Activated CD4-positive, alpha-beta T cell treated with anti-CD3 and anti-CD28 coated beads for 1 hour (primary cell): ENCODE measurements around the gene VEGFA.

ENCODE experiments used
- DNase-seq: peaks from one replicate; pipeline ENCODE4 v3.0.0-alpha.2; 2020

VEGFA gene

DNA sequence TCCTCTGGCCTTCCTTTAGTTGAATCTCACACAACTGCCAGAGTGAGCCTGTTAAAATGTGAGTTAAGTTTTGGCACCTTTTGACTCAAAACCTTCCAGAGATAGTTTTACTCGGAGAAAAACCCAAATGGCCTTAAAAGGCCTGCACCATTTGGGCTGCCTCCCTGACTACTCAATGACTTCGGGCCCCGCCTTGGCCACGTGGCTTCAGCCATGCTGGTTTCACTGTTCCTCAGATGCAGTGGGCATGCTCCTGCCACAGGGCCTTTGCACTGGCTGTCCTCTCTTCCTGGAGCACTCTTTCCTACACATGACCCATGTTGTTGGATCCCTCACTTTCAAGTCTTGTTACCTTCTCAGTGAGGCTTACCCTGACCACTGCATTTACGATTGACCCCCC is 18.3 kb downstream of the VEGFA start:
- DNase-seq = no peak

DNA sequence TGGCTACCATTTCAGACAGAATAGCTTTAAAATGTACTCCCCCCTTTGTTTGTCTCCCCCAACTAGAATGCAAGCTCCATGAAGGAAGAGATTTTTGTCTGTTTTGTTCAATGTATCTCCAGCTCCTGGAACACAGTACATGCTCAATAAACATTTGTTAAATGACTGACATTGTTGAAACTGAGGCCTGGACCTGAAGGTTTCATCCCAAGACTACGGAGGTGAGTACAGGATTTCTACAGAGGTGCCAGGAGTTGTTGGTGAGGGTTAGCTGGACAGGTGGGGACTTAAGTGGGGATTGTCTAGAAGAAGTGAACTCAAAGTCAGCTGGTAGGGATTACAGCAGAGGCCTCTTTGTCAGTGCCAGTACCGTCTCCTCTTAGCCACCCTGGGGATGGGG is 19.4 kb downstream of the VEGFA start:
- DNase-seq = no peak

DNA sequence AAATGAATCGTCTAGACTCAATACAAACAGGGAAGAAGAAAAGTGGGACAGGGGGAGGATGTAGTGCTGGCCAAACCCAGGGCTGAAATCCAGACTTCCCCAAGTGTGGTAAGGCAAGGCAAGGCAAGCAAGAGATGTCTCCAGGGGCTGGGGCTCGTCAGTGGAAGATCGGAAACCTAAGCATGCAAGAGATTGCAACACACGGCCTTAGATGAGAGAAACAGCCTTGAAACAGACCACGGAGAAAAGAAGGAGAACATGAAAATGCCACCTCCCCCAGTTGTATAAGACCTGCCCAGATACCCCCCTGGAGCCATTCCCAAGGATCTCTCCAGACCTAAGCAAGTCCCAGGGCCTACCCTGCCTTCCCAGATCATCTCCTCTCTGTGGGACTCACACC is 20.0 kb downstream of the VEGFA start:
- no peak for DNase-seq

DNA sequence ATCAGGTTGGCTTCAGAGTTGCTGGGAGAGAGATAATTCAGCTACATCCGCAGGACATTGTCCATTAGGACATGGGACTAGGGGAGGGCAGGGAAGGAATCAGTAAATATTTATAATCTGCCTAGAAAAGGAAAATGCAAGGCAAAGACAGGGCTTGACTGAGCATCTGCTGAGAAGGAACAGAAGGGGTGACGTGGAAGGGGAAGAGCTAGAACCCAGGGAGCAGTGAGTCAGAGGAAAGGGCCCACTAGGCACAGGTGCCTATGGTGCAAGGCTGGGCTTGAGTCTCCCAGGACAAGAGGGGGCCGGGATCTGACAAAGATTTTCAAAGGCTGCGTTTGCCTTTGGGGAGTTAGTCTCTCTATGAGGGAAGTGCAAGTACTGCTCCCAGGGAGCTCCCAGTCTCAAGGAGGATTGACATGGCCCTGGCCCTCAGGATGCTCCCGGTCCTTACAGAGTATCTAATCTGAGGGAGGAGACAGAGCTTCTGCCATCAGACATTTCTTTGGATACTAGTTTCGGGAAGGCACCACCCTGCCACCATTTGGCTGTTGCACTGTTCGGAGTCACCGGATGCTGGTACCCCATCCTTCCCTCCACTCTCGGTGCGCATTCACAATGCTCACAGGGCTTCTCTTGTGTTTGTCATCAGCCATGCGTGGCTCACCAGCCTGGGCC is 21.9 kb downstream of the VEGFA start:
- no peak for DNase-seq

DNA sequence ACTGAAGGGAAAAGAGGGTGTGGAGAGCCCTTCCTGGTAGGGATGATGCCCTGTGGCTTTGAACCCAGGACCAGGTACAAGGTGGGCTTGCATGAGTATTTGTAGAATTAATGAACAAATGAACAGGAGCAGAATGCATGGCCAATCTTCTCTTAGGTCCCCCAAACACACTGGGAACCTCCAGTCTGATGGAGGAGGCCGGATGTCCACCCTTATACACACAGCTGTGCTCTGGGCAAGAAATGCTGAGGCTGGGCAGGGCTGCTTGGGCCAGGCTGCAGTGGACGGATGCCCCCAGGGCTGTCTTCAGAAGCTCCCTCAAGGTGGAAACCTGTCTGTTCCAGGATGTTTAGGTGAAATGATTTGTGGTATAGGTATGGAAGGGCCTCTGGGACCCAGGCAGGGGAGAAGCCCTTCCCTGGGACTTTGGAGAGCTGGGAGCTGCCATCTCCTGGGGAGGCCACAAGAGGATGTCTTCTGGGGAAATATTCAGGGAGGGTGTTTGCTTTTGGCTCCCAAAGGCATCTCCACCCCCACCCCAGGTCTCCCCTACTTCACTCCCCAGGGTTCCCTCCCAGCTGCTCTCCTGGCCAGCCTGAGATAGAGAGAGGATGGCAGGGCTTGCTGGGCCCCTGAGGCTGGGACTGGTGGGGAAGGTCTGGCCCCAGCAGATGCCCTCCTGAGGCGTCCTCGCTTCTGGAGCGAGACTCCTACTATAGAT is 23.3 kb downstream of the VEGFA start:
- no peak for DNase-seq

DNA sequence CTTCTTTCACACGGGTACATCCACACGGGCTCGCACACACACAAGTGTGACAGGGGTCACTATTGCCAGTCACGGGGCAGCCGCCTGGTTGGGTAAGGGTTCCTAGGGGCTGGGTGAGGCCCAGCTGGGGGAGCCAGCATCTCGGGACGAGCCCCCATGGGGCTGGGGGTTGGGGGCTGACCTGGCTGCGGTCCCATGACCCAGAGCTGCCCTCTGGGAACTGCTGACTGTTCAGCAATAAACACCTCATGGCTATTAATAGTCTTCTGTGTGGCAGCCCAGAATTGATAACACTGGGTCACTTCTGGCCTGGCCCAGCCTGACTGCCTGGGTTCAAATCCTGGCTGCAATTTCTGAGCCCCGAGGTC is 23.8 kb downstream of the VEGFA start:
- no peak for DNase-seq

DNA sequence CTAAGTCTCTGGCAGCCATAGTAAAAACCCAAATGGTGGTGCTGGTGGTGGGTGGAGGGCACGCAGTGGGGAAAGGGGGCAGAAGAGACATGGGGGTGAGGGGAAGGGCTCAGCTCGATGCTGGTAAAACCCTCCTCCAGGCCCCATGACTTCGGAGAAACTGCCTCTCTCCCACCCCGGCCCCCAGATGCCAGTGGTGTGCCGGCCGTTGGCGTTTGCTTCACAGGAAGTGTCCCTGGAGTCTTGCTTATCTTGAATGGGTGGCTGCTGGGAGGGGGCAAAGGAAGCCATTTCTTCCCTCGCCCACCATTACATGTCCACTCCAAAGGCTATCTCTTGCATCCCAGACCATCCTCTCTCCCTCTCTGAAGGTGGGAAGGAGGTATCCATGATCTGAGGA is 25.4 kb downstream of the VEGFA start:
- no peak for DNase-seq

DNA sequence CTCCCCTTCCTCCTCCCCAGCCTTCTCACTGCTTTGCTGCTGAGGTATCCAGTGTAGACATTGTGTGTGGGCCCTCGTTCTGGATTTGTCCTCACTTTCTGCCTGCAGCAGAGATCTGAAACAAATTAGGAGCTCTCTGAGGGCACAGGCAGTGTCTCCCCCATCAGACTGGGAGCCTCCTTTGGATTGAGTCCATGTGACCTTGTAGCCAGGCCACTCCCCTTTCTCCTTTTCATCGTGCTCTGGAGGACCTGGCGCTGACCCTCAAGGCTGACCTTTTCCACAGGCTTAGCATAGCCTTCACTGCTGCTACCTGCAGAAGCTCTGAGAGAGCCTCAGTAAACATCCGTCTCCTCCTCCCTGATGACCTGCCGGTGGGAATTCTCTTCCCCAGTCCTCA is 26.2 kb downstream of the VEGFA start:
- DNase-seq = no peak

DNA sequence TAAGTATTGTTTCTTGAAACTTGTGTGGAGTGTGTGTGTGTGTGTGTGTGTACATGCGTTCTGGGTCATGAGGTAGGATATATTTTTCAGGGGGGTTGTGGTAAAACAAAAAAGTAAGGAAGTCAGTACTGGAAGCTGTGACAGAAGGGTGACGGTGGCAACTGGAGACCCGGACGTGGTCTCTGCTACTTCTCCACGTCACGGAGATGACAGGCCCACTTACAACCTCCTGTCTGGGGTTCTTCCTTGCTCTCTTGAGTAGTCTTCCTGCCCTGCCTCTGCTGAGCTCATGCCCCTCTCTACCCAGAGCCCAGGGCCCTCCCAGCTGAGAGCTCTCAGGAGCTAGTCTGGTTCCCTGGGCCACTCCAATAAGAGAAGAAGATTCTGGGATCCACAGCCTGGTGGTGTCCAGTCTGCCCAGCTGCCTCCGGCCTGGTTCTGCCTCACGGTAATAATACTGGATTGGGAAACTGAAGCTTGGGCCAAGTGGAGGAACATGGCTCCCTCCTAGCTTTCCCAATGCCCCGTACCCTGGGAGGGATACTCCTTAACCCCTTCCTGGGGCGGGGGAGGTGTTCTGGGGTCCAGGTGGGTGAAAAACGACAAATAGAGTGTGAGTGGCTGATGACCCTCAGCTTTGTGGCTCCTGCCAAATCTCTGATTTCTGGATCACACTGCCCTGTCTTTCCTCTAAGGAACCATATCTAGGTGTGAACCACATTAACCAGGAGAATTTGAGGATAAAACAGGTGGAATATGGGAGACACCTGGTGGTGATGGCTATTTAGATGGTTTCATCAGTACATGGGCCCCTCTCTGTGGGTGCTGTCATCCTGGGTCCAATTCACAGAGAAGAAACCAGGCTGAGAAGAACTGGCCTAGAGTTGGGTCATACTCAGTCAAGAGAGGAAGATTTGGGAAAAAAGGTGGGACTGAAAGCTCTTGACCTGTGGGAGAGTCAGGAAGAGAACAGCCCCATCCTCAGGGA is 27.2 kb downstream of the VEGFA start:
- DNase-seq = no peak

DNA sequence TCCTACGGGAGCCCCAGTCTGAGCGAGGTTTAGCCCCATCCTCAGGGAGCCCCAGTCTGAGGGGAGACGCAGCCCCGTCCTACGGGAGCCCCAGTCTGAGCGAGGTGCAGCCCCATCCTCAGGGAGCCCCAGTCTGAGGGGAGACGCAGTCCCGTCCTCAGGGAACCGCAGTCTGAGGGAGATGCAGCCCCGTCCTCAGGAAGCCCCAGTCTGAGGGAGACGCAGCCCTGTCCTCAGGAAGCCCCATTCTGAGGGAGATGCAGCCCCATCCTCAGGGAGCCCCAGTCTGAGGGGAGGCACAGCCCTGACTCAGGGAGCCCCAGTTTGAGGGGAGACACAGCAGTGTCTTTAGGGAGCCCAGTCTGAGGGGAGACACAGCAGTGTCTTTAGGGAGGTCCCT is 27.9 kb downstream of the VEGFA start:
- no peak for DNase-seq

DNA sequence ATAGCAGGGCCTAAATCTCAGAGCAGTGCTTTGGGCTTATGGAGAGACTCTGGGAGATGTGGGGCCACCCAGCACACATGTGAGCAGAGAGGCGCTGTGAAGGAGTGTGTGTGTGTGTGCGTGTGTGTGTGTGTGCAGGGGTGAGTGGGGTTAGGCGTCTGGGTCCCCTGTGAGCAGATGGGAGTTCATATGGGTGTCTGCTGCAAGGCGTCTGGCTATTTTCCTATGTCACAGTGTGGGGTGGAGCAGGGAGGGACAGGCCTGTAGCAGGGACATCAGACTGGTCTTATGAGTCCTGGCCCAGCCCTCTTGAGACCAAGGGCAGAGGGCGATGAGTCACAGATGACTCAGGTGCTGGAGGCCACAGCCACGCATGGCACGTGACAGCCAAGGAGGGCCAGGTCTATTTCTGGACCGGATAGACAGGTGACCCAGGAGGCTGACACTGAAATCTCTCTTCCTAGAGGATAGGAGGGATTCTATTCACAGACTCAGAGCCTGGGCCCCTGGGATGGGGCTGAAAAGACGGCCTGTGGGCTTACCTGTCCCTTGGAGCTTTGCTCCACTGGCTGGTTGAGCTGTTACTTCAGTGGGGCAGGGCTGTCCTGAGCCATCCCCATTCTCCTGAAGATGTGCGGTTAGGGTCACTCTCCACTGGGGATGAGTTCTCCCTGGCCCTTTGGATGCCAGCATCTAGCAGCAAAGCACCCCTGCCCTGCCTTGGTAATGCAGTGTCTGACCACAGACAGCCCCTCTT is 28.9 kb downstream of the VEGFA start:
- DNase-seq = no peak

DNA sequence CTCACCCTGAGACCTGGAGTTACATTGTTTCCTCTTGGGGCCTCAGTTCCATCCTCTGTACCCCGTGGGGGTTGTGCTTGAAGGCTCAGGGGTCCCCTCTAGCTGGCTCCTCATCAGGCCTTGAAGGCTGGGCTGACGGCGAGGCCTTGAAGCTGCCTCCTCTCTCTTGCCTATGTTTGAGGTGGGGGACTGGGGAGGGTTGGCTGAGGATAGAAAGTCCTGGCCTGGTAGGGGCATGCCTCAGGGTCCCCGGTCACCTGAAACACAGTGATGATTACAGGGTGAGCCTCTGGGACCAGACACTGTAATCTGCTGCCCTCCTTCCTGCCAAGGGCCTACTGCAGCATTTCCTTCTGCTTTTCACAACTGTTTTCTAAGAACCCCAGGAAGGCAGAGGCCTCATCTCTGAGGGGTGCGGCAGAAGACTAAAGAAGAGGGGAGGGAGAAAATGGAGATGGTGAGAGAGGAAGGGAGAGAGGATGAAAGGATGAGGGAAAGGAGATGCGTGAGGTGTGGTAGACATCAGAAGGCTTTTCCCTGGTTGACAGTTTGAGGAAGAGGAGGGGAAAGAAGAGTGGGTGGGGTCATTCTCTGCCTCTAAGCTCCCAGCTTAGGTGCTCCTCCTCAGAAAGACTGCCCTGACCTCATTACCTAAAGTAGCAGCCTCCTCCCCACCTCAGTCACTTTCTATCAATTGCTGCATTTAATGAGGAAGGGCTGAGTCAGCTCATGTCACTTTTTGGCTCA is 29.7 kb downstream of the VEGFA start:
- no peak for DNase-seq

DNA sequence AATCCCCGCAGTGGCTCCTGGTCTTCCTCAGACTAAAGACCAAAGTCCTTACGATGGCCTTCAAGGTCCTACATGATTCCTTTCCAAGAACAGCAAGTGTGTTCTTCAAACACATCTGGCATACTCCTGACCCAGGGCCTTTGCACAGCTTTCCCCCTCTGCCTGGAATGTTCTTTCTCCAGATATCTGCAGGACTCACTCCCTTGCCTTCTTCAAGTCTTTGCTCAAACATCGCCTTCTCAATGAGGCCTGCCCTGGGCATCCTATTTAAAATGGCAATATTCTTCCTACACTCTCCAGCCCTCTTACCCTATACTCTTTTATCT is 30.2 kb downstream of the VEGFA start:
- no peak for DNase-seq

DNA sequence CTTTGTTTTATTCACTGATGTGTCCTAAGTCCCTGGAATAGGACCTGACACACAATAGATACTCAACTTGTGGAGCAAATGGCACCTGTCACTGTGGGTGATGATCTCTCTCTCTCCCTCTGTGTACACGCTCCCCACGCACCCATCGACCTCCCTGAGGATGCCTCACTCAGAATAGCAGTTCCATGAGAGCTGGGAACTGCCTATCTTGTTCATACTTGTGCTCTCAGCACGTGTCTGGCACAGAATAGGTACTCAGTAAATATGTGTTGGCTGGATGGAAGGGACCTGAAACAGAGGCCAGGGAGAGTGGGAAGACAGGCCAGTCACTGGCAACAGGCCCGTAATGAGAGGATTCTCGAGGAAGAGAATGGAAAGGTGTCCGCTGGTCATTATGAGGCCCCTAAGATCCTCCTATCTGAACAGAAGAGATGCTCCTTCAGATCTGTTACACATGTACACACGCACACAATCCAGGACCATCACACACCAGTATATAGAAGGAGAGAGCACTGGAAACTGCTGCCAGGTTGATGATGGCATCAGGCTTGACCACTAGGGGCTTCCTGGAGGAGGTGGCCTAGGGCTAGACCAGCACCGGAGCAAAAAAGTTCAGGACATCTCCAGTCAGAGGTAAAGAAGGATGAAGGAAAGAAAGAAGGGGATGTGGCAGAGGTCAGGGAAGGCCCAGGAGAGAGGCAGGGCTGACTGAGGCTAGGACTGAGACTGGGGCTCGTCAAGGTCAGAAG is 30.9 kb downstream of the VEGFA start:
- no peak for DNase-seq

DNA sequence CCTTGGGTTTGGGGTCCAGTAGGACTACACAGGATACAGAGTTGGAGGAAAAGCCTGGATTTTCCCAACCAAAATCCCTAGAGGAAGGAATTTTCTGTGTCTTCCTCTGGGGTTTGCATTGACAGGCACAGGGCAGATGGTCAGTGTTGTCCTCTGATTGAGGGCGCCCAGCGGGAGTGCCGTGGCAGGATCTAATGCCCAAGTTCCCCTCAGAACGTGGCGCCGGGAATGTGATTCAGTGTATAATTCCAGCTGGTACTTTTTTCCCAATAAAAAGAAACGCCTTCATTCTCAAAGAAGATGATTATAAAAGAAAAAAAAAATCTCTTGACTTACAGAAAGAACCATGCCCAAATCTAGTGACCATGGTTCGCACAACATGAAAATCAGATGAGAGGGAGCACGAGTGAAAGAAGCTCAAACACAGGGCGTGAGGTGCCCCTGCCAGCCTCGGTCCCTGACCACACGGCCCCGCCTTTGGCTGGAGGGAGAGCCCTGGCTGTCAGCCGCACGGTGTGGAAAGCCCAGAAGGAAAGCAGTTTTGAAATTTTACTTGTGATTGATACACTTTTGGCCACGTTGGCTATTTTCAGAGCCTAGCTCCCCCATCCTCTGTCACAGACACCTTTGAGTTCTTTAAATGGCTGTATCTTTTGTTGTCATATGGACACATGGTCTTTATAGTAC is 31.6 kb downstream of the VEGFA start:
- no peak for DNase-seq

DNA sequence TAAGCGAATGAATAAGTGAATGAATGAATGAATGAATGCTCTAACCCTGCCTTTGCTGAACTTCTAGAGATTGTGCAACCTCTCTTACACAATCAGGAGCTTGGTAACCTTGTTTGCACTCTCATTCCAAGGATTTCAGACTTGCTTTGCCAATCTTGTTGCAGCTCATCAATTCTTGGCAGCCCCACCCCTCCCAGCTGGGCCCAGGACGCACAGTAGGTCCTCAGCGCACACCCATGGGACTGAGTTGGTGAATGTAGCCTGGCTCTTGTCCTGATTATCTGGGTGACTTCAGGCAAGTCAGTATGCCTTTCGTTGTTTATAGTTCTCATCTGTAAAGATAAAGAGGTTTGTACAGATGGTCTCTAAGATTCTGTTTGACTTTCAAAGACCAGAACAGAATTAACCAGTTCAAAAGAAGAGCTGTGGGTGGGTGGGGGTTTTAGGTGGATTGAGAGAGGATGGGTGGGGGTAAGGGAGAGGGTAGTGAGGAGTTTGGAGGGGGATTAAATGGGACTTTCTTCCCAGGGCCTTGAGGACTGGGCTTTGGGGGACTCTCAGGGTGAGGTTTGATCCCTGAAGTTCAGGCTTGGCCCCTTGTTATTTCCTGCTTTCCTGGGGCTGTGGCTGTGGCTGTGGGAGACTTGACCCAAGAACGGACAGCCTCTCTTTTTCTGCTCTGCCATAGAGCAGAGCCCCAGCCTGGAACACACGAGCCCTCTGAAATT is 33.2 kb downstream of the VEGFA start:
- no peak for DNase-seq

DNA sequence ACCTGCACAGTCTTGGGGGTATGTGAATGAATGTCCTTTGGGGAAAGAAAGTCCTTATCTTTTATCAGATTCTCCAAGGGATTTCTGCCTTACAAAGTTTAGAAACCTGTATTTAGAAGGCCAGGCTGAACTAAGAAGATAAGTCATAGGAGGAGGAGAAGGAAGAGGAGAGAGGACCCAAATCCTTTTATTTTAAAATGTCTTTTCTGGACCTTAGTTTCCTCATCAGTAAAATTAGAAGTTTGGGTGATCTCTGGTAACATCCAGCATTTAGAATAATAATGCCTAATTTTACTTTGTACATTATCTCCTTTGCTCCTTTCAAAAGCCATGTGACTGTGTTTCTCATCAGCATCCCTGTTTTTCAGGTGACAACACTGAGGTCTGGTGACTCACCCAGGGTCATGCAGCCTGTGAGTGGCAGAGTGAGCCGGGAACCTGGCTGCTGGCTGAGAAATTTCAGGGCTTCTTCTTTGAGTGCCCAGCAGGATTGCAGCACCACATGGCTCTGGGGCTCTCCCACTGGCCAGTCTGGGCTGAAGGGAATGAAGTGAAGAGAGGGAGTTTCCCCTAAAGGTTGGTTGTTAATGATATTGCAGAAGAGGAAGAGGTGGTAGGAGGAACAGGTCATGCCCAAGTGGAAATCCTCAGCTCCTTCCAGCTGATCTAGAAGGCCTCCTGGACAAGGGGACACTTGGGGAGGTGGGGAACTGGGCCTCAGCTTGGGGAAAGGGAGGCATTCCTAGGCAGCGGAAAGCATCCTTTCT is 34.0 kb downstream of the VEGFA start:
- no peak for DNase-seq

DNA sequence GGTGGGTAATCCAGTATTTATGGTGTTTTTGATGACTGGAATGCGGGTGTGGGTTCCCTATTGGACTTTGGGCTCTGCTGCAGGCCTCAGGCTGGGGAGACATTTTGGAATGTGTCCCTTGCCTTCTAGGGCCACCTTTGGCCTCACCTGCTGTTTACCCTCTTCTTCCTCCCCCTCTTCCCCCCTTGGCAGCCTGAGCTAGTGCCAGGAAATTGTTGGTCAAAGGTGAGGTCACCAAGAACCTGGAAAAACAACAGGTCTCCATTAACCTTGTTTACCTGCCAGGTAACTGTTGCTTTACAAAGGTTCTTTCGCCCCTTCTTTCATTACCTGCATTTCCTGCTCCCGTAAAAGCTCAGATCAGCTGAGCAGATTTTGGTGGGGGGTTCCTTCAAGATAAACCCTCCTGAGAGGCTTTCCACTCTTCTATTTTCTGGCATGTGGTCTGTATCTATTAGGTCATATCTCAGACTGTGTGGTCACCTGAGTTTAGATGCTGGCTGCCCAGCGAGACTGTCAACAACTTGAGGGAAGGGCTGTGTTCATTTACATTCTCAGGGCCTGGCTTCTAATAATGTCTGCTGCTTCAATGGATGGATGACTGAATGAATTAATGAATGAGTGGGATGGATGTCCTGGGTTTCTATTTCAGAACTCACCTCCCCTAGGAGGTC is 34.7 kb downstream of the VEGFA start:
- no peak for DNase-seq

DNA sequence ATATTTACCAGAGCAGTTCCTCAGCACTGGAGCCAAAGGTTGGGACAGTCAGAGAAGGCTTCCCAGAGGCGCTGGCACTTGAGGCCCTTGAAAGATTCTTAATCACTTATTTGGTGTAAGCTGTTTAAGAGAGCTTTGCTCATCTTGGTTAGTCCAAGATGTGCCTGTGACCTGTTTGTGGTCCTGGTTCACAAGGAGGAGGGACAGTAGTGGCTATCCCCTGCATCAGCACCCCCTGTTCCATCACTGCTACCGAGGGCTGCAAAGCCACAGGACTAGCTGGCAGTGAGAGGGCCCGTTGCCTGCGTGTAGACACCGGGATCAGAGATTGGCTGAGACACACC is 35.7 kb downstream of the VEGFA start:
- DNase-seq = no peak
